PC-3 (cell line): ENCODE results near the gene WNT7B. TPM values are rescaled to one million over a fixed set of nuclear protein-coding genes. Genes with fewer than 3 reads are reported as not detected.

Source experiments
- ATAC-seq: fragments of 200-7000 bp; cut with Tn5 transposase; 2 replicates; pipeline ENCODE4 v1.9.1; 2020; ENCODE audit warnings: mild to moderate bottlenecking, moderate library complexity
- BruUV-seq: library from RNA; stranded (reverse); fragments of 400-500 nt; replicated peaks from 2 replicates; lab custom pipeline; 2021; lab: Mats Ljungman, UMichigan
- CTCF ChIA-PET: fragments of 300-600 bp; sonication (Branson Sonifier 250); formaldehyde crosslinking; loops from one replicate; lab custom pipeline; 2022; ENCODE audit warnings: antibody characterized with exemption; lab: Charles Lee
- POLR2A ChIA-PET: fragments of 300-600 bp; sonication (Branson Sonifier 250); formaldehyde crosslinking; loops from one replicate; lab custom pipeline; 2022; ENCODE audit warnings: antibody characterized with exemption; ENCODE audit not compliant: unreplicated experiment; lab: Charles Lee
- DNase-seq: peaks from one replicate; pipeline ENCODE4 v3.0.0-alpha.2; 2015
- H2AFZ ChIP-seq: fragments of 300-600 bp; sonication (generic); 2 replicates; pipeline ENCODE4 v1.6.0; 2016; ENCODE audit warnings: antibody characterized with exemption, low read length
- H3F3A ChIP-seq: fragments of 300-600 bp; sonication (generic); one replicate; pipeline ENCODE4 v1.6.0; 2017; ENCODE audit warnings: antibody characterized with exemption, low read length, control low read depth, mild to moderate bottlenecking; ENCODE audit not compliant: unreplicated experiment
- H3K27ac ChIP-seq: fragments of 300-600 bp; sonication (generic); 2 replicates; pipeline ENCODE4 v1.5.1; 2016; ENCODE audit warnings: mild to moderate bottlenecking, low read length
- H3K27me3 ChIP-seq: fragments of 300-600 bp; sonication (generic); 2 replicates; pipeline ENCODE4 v1.6.1; 2016; ENCODE audit warnings: low read length, mixed read lengths
- H3K36me3 ChIP-seq: fragments of 300-600 bp; sonication (generic); 2 replicates; pipeline ENCODE4 v1.6.1; 2016; ENCODE audit warnings: low read depth, mixed run types, low read length, mixed read lengths
- H3K4me1 ChIP-seq: fragments of 300-600 bp; sonication (generic); 2 replicates; pipeline ENCODE4 v1.5.1; 2016; ENCODE audit warnings: low read length; ENCODE audit not compliant: insufficient read depth
- H3K4me2 ChIP-seq: fragments of 300-600 bp; sonication (generic); 2 replicates; pipeline ENCODE4 v1.6.0; 2016; ENCODE audit warnings: low read length
- H3K4me3 ChIP-seq: fragments of 300-600 bp; sonication (generic); 2 replicates; pipeline ENCODE4 v1.5.1; 2016; ENCODE audit warnings: mild to moderate bottlenecking, low read length, mixed read lengths
- H3K79me2 ChIP-seq: fragments of 300-600 bp; sonication (generic); 2 replicates; pipeline ENCODE4 v1.6.1; 2017; ENCODE audit warnings: low read length, mixed read lengths
- H3K9ac ChIP-seq: fragments of 300-600 bp; sonication (generic); 2 replicates; pipeline ENCODE4 v1.6.0; 2016; ENCODE audit warnings: mild to moderate bottlenecking, low read length
- H3K9me2 ChIP-seq: fragments of 300-600 bp; sonication (generic); replicated peaks from 2 replicates; pipeline ENCODE4 v1.6.1; 2016; ENCODE audit warnings: mixed run types, low read length, mixed read lengths
- H3K9me3 ChIP-seq: fragments of 300-600 bp; sonication (generic); 2 replicates; pipeline ENCODE4 v1.6.1; 2016; ENCODE audit warnings: low read length, mixed read lengths
- H4K20me1 ChIP-seq: fragments of 300-600 bp; sonication (generic); 2 replicates; pipeline ENCODE4 v1.6.1; 2016; ENCODE audit warnings: low read length, mixed read lengths
- EZH2 ChIP-seq: fragments of 300-600 bp; sonication (generic); IDR thresholded peaks from one replicate; pipeline ENCODE4 v1.6.1; 2017; ENCODE audit warnings: antibody characterized with exemption, mild to moderate bottlenecking, low read length; ENCODE audit not compliant: unreplicated experiment
- EZH2phosphoT487 ChIP-seq: fragments of 300-600 bp; sonication (generic); IDR thresholded peaks from 2 replicates; pipeline ENCODE4 v1.6.1; 2018; ENCODE audit warnings: mild to moderate bottlenecking, antibody characterized with exemption, low read length, borderline replicate concordance
- intact Hi-C: fragments of 100-400 bp; cut with micrococcal nuclease; formaldehyde crosslinking; loops from 2 replicates; pipeline ENCODE4 v1.9.0; 2023
- total RNA-seq: library from RNA; depleted of rRNA; stranded (reverse); fragments of >200 nt; gene quantifications from 2 replicates; pipeline ENCODE4 v1.2.3, GENCODE V29; 2014
- TF ChIP-seq, protein P1 (sequence below): fragments of 300-600 bp; sonication (generic); conservative IDR thresholded peaks from 2 replicates; pipeline ENCODE4 v1.5.1; 2017; ENCODE audit warnings: antibody characterized with exemption, low read depth, mild to moderate bottlenecking, low read length

WNT7B gene
- total RNA-seq, 1 experiment from 2014 or later, result 42.0 TPM

DNA sequence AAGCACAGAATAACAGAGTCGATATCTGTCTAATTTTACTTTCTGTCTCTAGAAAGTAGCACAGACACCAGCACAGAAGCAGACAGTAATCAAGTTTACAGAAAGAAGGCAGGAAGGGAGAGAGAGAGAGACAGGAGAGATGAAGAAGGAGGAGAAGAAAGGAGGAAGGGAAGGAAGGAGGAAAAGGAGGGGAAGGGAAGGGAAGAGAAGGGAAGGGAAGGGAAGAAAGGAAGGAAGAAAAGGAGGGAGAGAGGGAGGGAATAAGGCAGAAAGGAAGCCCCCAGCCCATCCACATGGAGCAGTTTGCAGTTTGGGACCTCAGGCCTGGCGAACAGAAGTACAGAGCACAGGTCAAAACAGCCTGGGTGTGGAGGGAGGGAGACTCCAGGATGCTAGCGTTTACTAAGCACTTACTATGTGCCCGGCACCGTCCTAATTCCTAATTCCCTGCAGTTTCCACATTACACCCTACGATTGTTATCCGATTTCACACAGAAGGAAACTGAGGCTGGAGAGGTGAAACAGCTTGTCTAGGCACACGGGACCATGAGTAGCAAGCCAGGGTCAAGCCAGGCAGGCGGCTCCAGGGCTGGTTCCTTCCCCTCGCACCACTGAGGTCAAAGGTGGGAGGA is 46.0 kb upstream of the WNT7B start:
- TF ChIP-seq EZH2phosphoT487 (no peak), EZH2 (no peak)
- TF ChIP-seq, protein P1, sequence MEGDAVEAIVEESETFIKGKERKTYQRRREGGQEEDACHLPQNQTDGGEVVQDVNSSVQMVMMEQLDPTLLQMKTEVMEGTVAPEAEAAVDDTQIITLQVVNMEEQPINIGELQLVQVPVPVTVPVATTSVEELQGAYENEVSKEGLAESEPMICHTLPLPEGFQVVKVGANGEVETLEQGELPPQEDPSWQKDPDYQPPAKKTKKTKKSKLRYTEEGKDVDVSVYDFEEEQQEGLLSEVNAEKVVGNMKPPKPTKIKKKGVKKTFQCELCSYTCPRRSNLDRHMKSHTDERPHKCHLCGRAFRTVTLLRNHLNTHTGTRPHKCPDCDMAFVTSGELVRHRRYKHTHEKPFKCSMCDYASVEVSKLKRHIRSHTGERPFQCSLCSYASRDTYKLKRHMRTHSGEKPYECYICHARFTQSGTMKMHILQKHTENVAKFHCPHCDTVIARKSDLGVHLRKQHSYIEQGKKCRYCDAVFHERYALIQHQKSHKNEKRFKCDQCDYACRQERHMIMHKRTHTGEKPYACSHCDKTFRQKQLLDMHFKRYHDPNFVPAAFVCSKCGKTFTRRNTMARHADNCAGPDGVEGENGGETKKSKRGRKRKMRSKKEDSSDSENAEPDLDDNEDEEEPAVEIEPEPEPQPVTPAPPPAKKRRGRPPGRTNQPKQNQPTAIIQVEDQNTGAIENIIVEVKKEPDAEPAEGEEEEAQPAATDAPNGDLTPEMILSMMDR, result no peak
- no peak overlapping the region for H3K27ac ChIP-seq
- H3K4me1 ChIP-seq, result peaks cover 29% of the 10 kb centered on the region
- no peaks in the 10 kb centered on the region for H3K36me3 ChIP-seq
- H3K27me3 ChIP-seq, result no peaks in the 10 kb centered on the region
- no peak overlapping the region for H3K4me3 ChIP-seq
- no peaks in the 10 kb centered on the region for H3K79me2 ChIP-seq
- H3K9me3 ChIP-seq, result no peaks in the 10 kb centered on the region
- ATAC-seq (no peak), DNase-seq (no peak)
- H3K9ac ChIP-seq, result no peak overlapping the region
- no peak overlapping the region for H3K4me2 ChIP-seq
- POLR2A ChIA-PET, result no interaction called here
- H3K9me2 ChIP-seq, result no peaks in the 10 kb centered on the region
- H4K20me1 ChIP-seq, result no peaks in the 10 kb centered on the region
- CTCF ChIA-PET, result no interaction called here
- H2AFZ ChIP-seq, result no peak overlapping the region
- no TSS peak for BruUV-seq
- no peaks in the 10 kb centered on the region for H3F3A ChIP-seq
- intact Hi-C loops, result no loop called here

DNA sequence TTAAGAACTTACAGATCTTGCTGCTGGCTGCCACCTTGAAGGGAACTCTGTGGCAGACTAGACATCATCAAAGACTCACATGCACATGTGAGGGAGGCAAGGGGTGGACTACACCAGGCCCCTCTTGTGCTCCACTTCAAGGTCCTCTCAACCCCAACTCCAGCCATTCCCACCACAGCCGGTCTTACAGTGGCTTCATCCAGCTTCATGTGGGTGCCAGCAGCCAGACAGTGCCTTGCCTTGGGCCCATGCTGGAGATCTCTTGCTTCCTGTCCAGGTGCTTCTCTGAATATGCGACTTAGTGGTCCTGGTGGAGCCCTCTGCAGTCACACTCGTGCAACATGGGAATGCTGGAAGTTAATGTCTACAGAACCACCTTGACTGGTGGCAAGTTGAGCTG is 44.6 kb upstream of the WNT7B start:
- no peaks in the 10 kb centered on the region for H3K27me3 ChIP-seq
- H3F3A ChIP-seq, result no peaks in the 10 kb centered on the region
- H3K4me1 ChIP-seq, result peaks cover 29% of the 10 kb centered on the region
- ChIA-PET POLR2A (no interaction called here), CTCF (no interaction called here)
- no peaks in the 10 kb centered on the region for H3K36me3 ChIP-seq
- peaks cover 5% of the 10 kb centered on the region; the same call in 1 of the 2 replicates for H3K79me2 ChIP-seq
- intact Hi-C loops, result no loop called here
- H3K27ac ChIP-seq, result no peak overlapping the region
- no peak overlapping the region for H3K4me3 ChIP-seq
- no peak for ATAC-seq
- BruUV-seq, result no TSS peak
- H3K9me3 ChIP-seq, result no peaks in the 10 kb centered on the region
- H3K9ac ChIP-seq, result no peak overlapping the region
- DNase-seq, result no peak
- no peak overlapping the region for H3K4me2 ChIP-seq
- TF ChIP-seq EZH2phosphoT487 (no peak), EZH2 (no peak)
- TF ChIP-seq, protein P1, result no peak
- no peaks in the 10 kb centered on the region for H4K20me1 ChIP-seq
- H3K9me2 ChIP-seq, result no peaks in the 10 kb centered on the region
- H2AFZ ChIP-seq, result no peak overlapping the region

DNA sequence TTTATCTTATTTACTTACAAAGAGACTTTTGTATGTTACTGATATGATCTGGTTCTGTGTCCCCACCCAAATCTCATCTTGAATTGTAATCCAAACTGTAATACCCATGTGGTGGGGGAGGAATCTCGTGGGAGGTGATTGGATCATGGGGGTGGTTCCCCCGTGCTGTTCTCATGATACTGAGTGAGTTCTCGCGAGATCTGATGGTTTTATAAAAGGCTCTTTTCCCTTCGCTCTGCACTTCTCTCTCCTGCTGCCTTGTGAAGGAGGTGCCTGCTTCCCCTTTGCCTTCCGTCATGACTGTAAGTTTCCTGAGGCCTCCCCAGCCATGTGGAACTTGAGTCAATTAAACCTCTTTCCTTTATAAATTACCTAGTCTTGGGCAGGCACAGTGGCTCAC is 42.4 kb upstream of the WNT7B start:
- H3K27me3 ChIP-seq, result no peaks in the 10 kb centered on the region
- CTCF ChIA-PET, result interaction anchor here (0.6 kb wide), 1 partner anchor 348 kb away, joined by 6 read pairs; the partner anchor contains the start of gene ATXN10
- no peaks in the 10 kb centered on the region for H4K20me1 ChIP-seq
- POLR2A ChIA-PET, result interaction anchor here (0.8 to 1.0 kb wide), 2 partner anchors 23 to 50 kb away, joined by 3 to 7 read pairs; no protein-coding TSS in a partner anchor
- H3K9ac ChIP-seq, result 0 out of 2 replicates have a peak overlapping the region, but pooled peaks have one; percentile 2
- H3K79me2 ChIP-seq, result peaks cover 22% of the 10 kb centered on the region
- no peaks in the 10 kb centered on the region for H3K9me2 ChIP-seq
- intact Hi-C loops, result no loop called here
- no peaks in the 10 kb centered on the region for H3K36me3 ChIP-seq
- H3F3A ChIP-seq, result no peaks in the 10 kb centered on the region
- no peak; the same call in 1 of the 2 replicates for ATAC-seq
- TF ChIP-seq, protein P1, result no peak
- no peak for TF ChIP-seq EZH2phosphoT487
- no peak for TF ChIP-seq EZH2
- DNase-seq, result peak; percentile 51
- BruUV-seq, result no TSS peak
- peaks cover 45% of the 10 kb centered on the region for H3K4me1 ChIP-seq
- H3K4me3 ChIP-seq, result no peak overlapping the region
- peak overlapping the region; percentile 29 for H3K4me2 ChIP-seq
- no peaks in the 10 kb centered on the region for H3K9me3 ChIP-seq
- H3K27ac ChIP-seq, result peak overlapping the region; percentile 72
- no peak overlapping the region for H2AFZ ChIP-seq
